Measurements from ENCODE around the gene ZNRD2. TPM values are rescaled to one million over a fixed set of nuclear protein-coding genes. Genes with fewer than 3 reads are reported as not detected.

Gene ZNRD2
- total and polyA plus RNA-seq, 2 of the 8 experiments (the other 6 are each of a cell fraction or from before 2014, with no cell fraction given) = 53.4 to 125 TPM

- 0 out of 2 replicates have a peak overlapping the region, but pooled peaks have one; percentile 65 for H2AK5ac ChIP-seq (ENCODE audit: low read depth, low read length)
- H2BK5ac ChIP-seq (ENCODE audit: low read depth, low read length) = no peak overlapping the region
- no peaks in the 10 kb centered on the region for H3K79me2 ChIP-seq (ENCODE audit: control insufficient read depth in 1 of 2, insufficient read depth in 2 of 2, low read length in 2 of 2)
- H2BK120ac ChIP-seq (replicated peaks; ENCODE audit: low read depth, low read length) = no peak overlapping the region
- peaks cover 0 to 2% of the 10 kb centered on the region in 2 experiments for H4K20me1 ChIP-seq (replicated peaks in 1 of 2; ENCODE audit: control insufficient read depth in 1 of 2, insufficient read depth in 2 of 2, low read length in 2 of 2)
- H3K9ac ChIP-seq (replicated peaks in 1 of 4; ENCODE audit: extremely low read depth in 1 of 4, low read depth in 3 of 4, low read length in 3 of 4) = no peak overlapping the region
- no peak overlapping the region for H3K18ac ChIP-seq (ENCODE audit: extremely low read depth, low read length)
- H3K79me1 ChIP-seq (ENCODE audit: low read depth, low read length) = no peaks in the 10 kb centered on the region
- H3K36me3 ChIP-seq (ENCODE audit: control insufficient read depth in 2 of 4, insufficient read depth in 4 of 4, low read length in 3 of 4) = no peaks in the 10 kb centered on the region
- ChIA-PET POLR2A (ENCODE audit: partially characterized antibody) (interaction anchor here (0.9 to 4.4 kb wide), 5 partner anchors 10 to 27 kb away, joined by 3 to 36 read pairs (median 12); partner anchors contain the start of genes EHBP1L1, FAM89B and MAP3K11), CTCF (ENCODE audit: partially characterized antibody) (interaction anchor here (0.9 to 14.5 kb wide), 16 partner anchors 7 to 696 kb away, joined by 3 to 227 read pairs (median 12); partner anchors contain the start of genes EHBP1L1, FAM89B, KCNK7 and ZNRD2)
- no peak overlapping the region for H3K4ac ChIP-seq (replicated peaks; ENCODE audit: insufficient read length, low read depth, low read length)
- H3K4me1 ChIP-seq (replicated peaks in 1 of 4; ENCODE audit: control insufficient read depth in 3 of 4, insufficient read depth in 4 of 4, low read length in 3 of 4) = peaks cover 1 to 22% (median 7%) of the 10 kb centered on the region in 4 experiments
- FAIRE-seq (no peak), DNase-seq (ENCODE audit: low read depth in 1 of 2, low spot score in 2 of 2) (no peak)
- 0 out of 4 replicates have a peak overlapping the region, but pooled peaks of 1 of the 2 experiments have one; percentile 12 for H3K4me2 ChIP-seq (ENCODE audit: insufficient read depth in 1 of 2, low read depth in 2 of 2, low read length in 2 of 2)
- no peak overlapping the region; the same call in 1 of the 2 replicates for H2BK12ac ChIP-seq (ENCODE audit: low read depth, low read length)
- H4K91ac ChIP-seq (replicated peaks; ENCODE audit: insufficient read length, low read length) = no peak overlapping the region
- H3K14ac ChIP-seq (ENCODE audit: insufficient read length) = no peak overlapping the region
- H3K56ac ChIP-seq (replicated peaks; ENCODE audit: insufficient read length, low read depth, low read length) = no peak overlapping the region
- H3K9me3 ChIP-seq (ENCODE audit: insufficient read depth in 2 of 2, low read depth in 1 of 2, low read length in 1 of 2) = no peaks in the 10 kb centered on the region
- 87% methylated on average over 4 of the region's 4 CpGs; no CpG with 5 or more reads in 1 of the 2 experiments for WGBS, 2 experiments (ENCODE audit: extremely low coverage in 1 of 2, insufficient coverage in 1 of 2, insufficient read length in 1 of 2, insufficient replicate concordance in 2 of 2, low coverage in 1 of 2, low lambda C conversion rate in 2 of 2, missing lambda C conversion rate in 1 of 2)
- H2BK15ac ChIP-seq (ENCODE audit: low read length) = peak overlapping the region; percentile 97
- peaks cover 3% of the 10 kb centered on the region; the same call in 1 of the 2 replicates for H3K23me2 ChIP-seq (ENCODE audit: low read depth, low read length)
- no peak overlapping the region for H3K27ac ChIP-seq (ENCODE audit: low read depth, low read length)
- no peak overlapping the region for H3K23ac ChIP-seq (ENCODE audit: insufficient read length)
- TF ChIP-seq SIX5 (IDR thresholded peaks at IDR 0.05; ENCODE audit: low read depth, low read length) = no peak
- no peak for TF ChIP-seq CTCF (IDR thresholded peaks at IDR 0.05; ENCODE audit: control extremely low read depth in 1 of 3, insufficient read depth in 1 of 3, low read depth in 1 of 3, low read length in 3 of 3)
- no peak for TF ChIP-seq CBX8 (IDR thresholded peaks at IDR 0.05; ENCODE audit: borderline replicate concordance, low read depth, low read length)
- TF ChIP-seq CHD1 (IDR thresholded peaks at IDR 0.05; ENCODE audit: low read depth, low read length) = no peak
- no peak for TF ChIP-seq EZH2 (IDR thresholded peaks at IDR 0.05; ENCODE audit: low read depth, low read length, severe bottlenecking)
- H3K4me3 ChIP-seq (ENCODE audit: extremely low read depth in 1 of 4, insufficient read depth in 2 of 4, low read depth in 3 of 4, low read length in 4 of 4) = no peak overlapping the region
- H3K27me3 ChIP-seq (replicated peaks in 1 of 4; ENCODE audit: control insufficient read depth in 3 of 4, extremely low read depth in 1 of 4, insufficient read depth in 3 of 4, low read length in 3 of 4) = peaks cover 20 to 56% (median 45%) of the 10 kb centered on the region in 4 experiments
- H4K8ac ChIP-seq (ENCODE audit: extremely low read depth, insufficient read depth, low read length) = no peak overlapping the region; the same call in 1 of the 2 replicates
- H2AFZ ChIP-seq (ENCODE audit: low read length) = no peak overlapping the region
- no peak overlapping the region for H4K5ac ChIP-seq (ENCODE audit: insufficient read length, low read depth, low read length)
- H2BK20ac ChIP-seq (ENCODE audit: low read length) = no peak overlapping the region
Measured at GRCh38 chr11:65586247-65586630, 16.0 kb downstream of the ZNRD2 start.
